GM06990 (cell line): ENCODE results near the gene CHD6.

ENCODE experiments used
- DNase-seq: peaks from one replicate; pipeline ENCODE4 v3.0.0-alpha.2; 2011; ENCODE audit not compliant: insufficient read length; ENCODE audit errors: extremely low read depth
- H3K27me3 ChIP-seq: replicated peaks from 2 replicates; pipeline ENCODE4 v1.6.0; 2011; ENCODE audit warnings: low read length; ENCODE audit not compliant: control insufficient read depth, insufficient read depth
- H3K36me3 ChIP-seq: 2 replicates; pipeline ENCODE4 v1.5.1; 2011; ENCODE audit warnings: low read length; ENCODE audit not compliant: control insufficient read depth, insufficient read depth
- H3K4me3 ChIP-seq: replicated peaks from 2 replicates; pipeline ENCODE4 v1.5.1; 2011; ENCODE audit warnings: low read depth, mild to moderate bottlenecking, control low read depth, low read length
- TF ChIP-seq, protein P1 (sequence below): IDR thresholded peaks from 2 replicates; pipeline ENCODE4 v1.5.1; 2011; ENCODE audit warnings: low read length, control low read depth, mild to moderate bottlenecking, inconsistent platforms; ENCODE audit not compliant: insufficient read depth, poor library complexity, severe bottlenecking

Gene CHD6

GRCh38 chr20:41422953-41423352 is 195.2 kb downstream of the CHD6 start:
- H3K27me3 ChIP-seq = no peaks in the 10 kb centered on the region
- TF ChIP-seq, protein P1, sequence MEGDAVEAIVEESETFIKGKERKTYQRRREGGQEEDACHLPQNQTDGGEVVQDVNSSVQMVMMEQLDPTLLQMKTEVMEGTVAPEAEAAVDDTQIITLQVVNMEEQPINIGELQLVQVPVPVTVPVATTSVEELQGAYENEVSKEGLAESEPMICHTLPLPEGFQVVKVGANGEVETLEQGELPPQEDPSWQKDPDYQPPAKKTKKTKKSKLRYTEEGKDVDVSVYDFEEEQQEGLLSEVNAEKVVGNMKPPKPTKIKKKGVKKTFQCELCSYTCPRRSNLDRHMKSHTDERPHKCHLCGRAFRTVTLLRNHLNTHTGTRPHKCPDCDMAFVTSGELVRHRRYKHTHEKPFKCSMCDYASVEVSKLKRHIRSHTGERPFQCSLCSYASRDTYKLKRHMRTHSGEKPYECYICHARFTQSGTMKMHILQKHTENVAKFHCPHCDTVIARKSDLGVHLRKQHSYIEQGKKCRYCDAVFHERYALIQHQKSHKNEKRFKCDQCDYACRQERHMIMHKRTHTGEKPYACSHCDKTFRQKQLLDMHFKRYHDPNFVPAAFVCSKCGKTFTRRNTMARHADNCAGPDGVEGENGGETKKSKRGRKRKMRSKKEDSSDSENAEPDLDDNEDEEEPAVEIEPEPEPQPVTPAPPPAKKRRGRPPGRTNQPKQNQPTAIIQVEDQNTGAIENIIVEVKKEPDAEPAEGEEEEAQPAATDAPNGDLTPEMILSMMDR = no peak
- DNase-seq = no peak
- H3K4me3 ChIP-seq = no peak overlapping the region
- peaks cover 19% of the 10 kb centered on the region for H3K36me3 ChIP-seq

- Histone ChIP-seq H3K36me3 (peaks cover 24% of the 10 kb centered on the region), H3K27me3 (no peaks in the 10 kb centered on the region), H3K4me3 (no peak overlapping the region)
- no peak for DNase-seq
- TF ChIP-seq, protein P1 = no peak
Observed at GRCh38 chr20:41418739-41419293, 199.4 kb downstream of the CHD6 start.

GRCh38 chr20:41418031-41418430 is 200.1 kb downstream of the CHD6 start:
- TF ChIP-seq, protein P1 = no peak
- no peaks in the 10 kb centered on the region for H3K27me3 ChIP-seq
- no peak overlapping the region for H3K4me3 ChIP-seq
- peaks cover 26% of the 10 kb centered on the region for H3K36me3 ChIP-seq
- no peak for DNase-seq

DNA sequence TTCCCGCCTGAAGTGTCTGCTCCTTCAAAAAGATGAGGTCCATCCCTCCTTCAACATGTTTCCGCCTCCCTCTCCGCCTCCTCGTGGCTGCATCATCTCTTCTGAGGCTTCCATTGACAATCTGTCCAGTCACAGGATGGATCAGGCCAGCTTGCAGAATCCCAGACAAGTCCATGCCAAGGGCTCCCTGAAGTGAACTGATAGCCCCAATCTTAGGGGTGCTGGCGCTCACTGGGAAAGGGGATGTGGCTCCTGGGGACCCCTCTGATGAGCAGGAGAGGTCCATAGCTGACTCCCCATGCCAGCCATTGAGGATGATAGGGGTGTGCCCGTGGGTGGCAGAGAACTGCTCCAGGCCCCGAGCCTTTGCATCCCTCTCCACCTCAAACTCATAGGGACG is 203.0 kb downstream of the CHD6 start:
- no peak for DNase-seq
- Histone ChIP-seq H3K4me3 (no peak overlapping the region), H3K27me3 (no peaks in the 10 kb centered on the region), H3K36me3 (peaks cover 17% of the 10 kb centered on the region)
- TF ChIP-seq, protein P1 = no peak

GRCh38 chr20:41413169-41413568 is 205.0 kb downstream of the CHD6 start:
- TF ChIP-seq, protein P1 = no peak
- Histone ChIP-seq H3K36me3 (peaks cover 22% of the 10 kb centered on the region), H3K27me3 (no peaks in the 10 kb centered on the region), H3K4me3 (no peak overlapping the region)
- no peak for DNase-seq
